ENCODE results near the gene CCDC180.

GRCh38 chr9:97309260-97309659, 1.8 kb downstream of the CCDC180 start:
- TF ChIP-seq EZH2 (IDR thresholded peaks at IDR 0.05) (no peak), POLR2AphosphoS5 (IDR thresholded peaks at IDR 0.05; ENCODE audit: borderline replicate concordance, low read depth, low read length) (no peak)
